C4-2B (cell line): ENCODE measurements around the gene FBXO4.

Experiments used
- ZFX ChIP-seq: fragments of 450-650 bp; IDR thresholded peaks from 2 replicates; pipeline ENCODE4 v1.6.1; 2017
- TF ChIP-seq, protein P1 (sequence below): fragments of 450-650 bp; conservative IDR thresholded peaks from 2 replicates; pipeline ENCODE4 v1.5.1; 2017; ENCODE audit warnings: mild to moderate bottlenecking

DNA sequence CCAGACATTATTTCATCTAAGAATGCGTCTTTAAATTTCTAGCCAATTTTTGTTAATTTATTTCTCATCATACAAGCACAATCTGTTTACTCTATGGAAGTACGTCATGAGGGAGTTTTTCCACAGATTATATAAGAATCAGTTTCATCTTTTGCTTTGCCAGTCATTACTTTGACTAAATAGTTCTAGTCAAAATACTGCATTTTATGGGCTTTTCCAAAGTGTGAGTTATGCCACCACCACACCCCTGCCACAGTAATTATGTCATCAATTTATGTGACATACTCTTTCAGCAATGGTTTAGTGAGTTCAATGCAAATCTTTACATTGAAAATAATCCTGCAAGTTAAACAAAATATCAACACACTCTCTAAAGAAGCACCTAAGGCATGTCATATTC is 18.9 kb upstream of the FBXO4 start:
- TF ChIP-seq, protein P1, sequence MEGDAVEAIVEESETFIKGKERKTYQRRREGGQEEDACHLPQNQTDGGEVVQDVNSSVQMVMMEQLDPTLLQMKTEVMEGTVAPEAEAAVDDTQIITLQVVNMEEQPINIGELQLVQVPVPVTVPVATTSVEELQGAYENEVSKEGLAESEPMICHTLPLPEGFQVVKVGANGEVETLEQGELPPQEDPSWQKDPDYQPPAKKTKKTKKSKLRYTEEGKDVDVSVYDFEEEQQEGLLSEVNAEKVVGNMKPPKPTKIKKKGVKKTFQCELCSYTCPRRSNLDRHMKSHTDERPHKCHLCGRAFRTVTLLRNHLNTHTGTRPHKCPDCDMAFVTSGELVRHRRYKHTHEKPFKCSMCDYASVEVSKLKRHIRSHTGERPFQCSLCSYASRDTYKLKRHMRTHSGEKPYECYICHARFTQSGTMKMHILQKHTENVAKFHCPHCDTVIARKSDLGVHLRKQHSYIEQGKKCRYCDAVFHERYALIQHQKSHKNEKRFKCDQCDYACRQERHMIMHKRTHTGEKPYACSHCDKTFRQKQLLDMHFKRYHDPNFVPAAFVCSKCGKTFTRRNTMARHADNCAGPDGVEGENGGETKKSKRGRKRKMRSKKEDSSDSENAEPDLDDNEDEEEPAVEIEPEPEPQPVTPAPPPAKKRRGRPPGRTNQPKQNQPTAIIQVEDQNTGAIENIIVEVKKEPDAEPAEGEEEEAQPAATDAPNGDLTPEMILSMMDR: no peak
- TF ChIP-seq ZFX: no peak
